HCT116 (cell line): Measurements from ENCODE around the gene OAT. TPM values are rescaled to one million over a fixed set of nuclear protein-coding genes. Genes with fewer than 3 reads are reported as not detected.

ENCODE experiments used
- ATAC-seq: fragments of 200-7000 bp; cut with Tn5 transposase; 2 replicates; pipeline ENCODE4 v1.9.1; 2020; ENCODE audit warnings: mild to moderate bottlenecking, moderate library complexity
- BruUV-seq: library from RNA; stranded (reverse); fragments of 400-500 nt; replicated peaks from 2 replicates; lab custom pipeline; 2021; lab: Mats Ljungman, UMichigan
- CTCF ChIA-PET: fragments of 300-600 bp; sonication (Branson Sonifier 250); formaldehyde crosslinking; loops from one replicate; lab custom pipeline; 2021; ENCODE audit warnings: antibody characterized with exemption; lab: Charles Lee
- POLR2A ChIA-PET: fragments of 300-600, 350-600 bp; sonication (Branson Sonifier 250); formaldehyde crosslinking; loops from one replicate; lab custom pipeline; 2021; ENCODE audit warnings: antibody characterized with exemption; lab: Charles Lee
- RAD21 ChIA-PET, 2 experiments: fragments of 300-600 bp; sonication (Branson Sonifier 250); formaldehyde crosslinking; loops; one replicate each; lab custom pipeline; 2023; ENCODE audit warnings: low total read pairs in 2 of 2; ENCODE audit not compliant: uncharacterized antibody in 2 of 2, unreplicated experiment in 2 of 2, low non-redundant PET in 1 of 2; lab: Charles Lee
- DNase-seq: peaks from one replicate; pipeline ENCODE4 v3.0.0-alpha.2; 2010; ENCODE audit warnings: low read depth, low spot score
- H2AFZ ChIP-seq: fragments of 200-600 bp; shearing (Covaris generic), sonication (generic); 2 replicates; pipeline ENCODE4 v1.6.1; 2017; ENCODE audit warnings: low read depth, mixed run types, mixed read lengths, antibody characterized with exemption, low read length; ENCODE audit not compliant: poor library complexity, severe bottlenecking
- H3K27ac ChIP-seq: 2 replicates; pipeline ENCODE4 v1.5.1; 2012; ENCODE audit warnings: low read depth, low read length
- H3K27me3 ChIP-seq: fragments of 200-600 bp; sonication (generic); 2 replicates; pipeline ENCODE4 v1.6.1; 2016; ENCODE audit warnings: mixed run types, low read length, mixed read lengths; ENCODE audit not compliant: insufficient read depth
- H3K36me3 ChIP-seq, 2 experiments: fragments of 200-500 bp in 1 of 2; fragments of 200-600 bp in 1 of 2; sonication (Bioruptor generic) in 1 of 2; sonication (generic) in 1 of 2; 2 replicates each; pipeline versions ENCODE4 v1.5.1 to v1.6.1; 2014 to 2016; ENCODE audit warnings: low read length in 2 of 2, inconsistent platforms in 1 of 2, mixed read lengths in 1 of 2, mixed run types in 1 of 2; ENCODE audit not compliant: insufficient read depth in 2 of 2, control insufficient read depth in 1 of 2
- H3K4me1 ChIP-seq, 2 experiments: fragments of 200-600 bp in 1 of 2; sonication (generic) in 1 of 2; 2 replicates each; pipeline versions ENCODE4 v1.5.1 to v1.6.1; 2012 to 2017; ENCODE audit warnings: low read length in 2 of 2, inconsistent platforms in 1 of 2, mild to moderate bottlenecking in 1 of 2, mixed read lengths in 1 of 2, mixed run types in 1 of 2, moderate library complexity in 1 of 2; ENCODE audit not compliant: insufficient read depth in 2 of 2, control insufficient read depth in 1 of 2
- H3K4me2 ChIP-seq: fragments of 200-600 bp; sonication (generic); 2 replicates; pipeline ENCODE4 v1.6.1; 2017; ENCODE audit warnings: mixed run types, low read length, mixed read lengths
- H3K4me3 ChIP-seq, 2 experiments: fragments of 200-600 bp in 1 of 2; sonication (generic) in 1 of 2; replicated peaks in 1 of 2; 2 replicates each; pipeline ENCODE4 v1.5.1; 2011 to 2016; ENCODE audit warnings: low read length in 2 of 2, control low read depth in 1 of 2, low read depth in 1 of 2, mild to moderate bottlenecking in 1 of 2, mixed read lengths in 1 of 2, mixed run types in 1 of 2
- H3K79me2 ChIP-seq: fragments of 200-600 bp; sonication (generic); 2 replicates; pipeline ENCODE4 v1.6.1; 2017; ENCODE audit warnings: mild to moderate bottlenecking, mixed run types, low read length, moderate library complexity, mixed read lengths; ENCODE audit not compliant: insufficient read depth
- H3K9ac ChIP-seq: fragments of 200-600 bp; sonication (generic); 2 replicates; pipeline ENCODE4 v1.6.1; 2016; ENCODE audit warnings: low read length, mixed read lengths
- H3K9me2 ChIP-seq: fragments of 200-600 bp; sonication (generic), shearing (Covaris generic); 2 replicates; pipeline ENCODE4 v1.6.1; 2017; ENCODE audit warnings: mixed run types, mild to moderate bottlenecking, moderate library complexity; ENCODE audit not compliant: insufficient read depth
- H3K9me3 ChIP-seq, 2 experiments: fragments of 200-500 bp in 1 of 2; fragments of 200-600 bp in 1 of 2; sonication (Bioruptor generic) in 1 of 2; sonication (generic) in 1 of 2; 2 replicates each; pipeline ENCODE4 v1.6.1; 2014 to 2017; ENCODE audit warnings: low read length in 2 of 2, mixed read lengths in 2 of 2, inconsistent platforms in 1 of 2, low read depth in 1 of 2, mild to moderate bottlenecking in 1 of 2, mixed run types in 1 of 2, moderate library complexity in 1 of 2; ENCODE audit not compliant: control insufficient read depth in 1 of 2, insufficient read depth in 1 of 2
- H4K20me1 ChIP-seq: fragments of 200-600 bp; sonication (generic), shearing (Covaris generic); 2 replicates; pipeline ENCODE4 v1.6.1; 2017; ENCODE audit warnings: mixed run types, mild to moderate bottlenecking, moderate library complexity; ENCODE audit not compliant: insufficient read depth
- EGR1 ChIP-seq: IDR thresholded peaks from 2 replicates; pipeline ENCODE4 v1.6.1; 2012; ENCODE audit warnings: low read depth
- ELF1 ChIP-seq: IDR thresholded peaks from 2 replicates; pipeline ENCODE4 v1.6.1; 2012; ENCODE audit warnings: low read depth, borderline replicate concordance
- EZH2 ChIP-seq: fragments of 200-600 bp; sonication (generic); IDR thresholded peaks from 2 replicates; pipeline ENCODE4 v1.6.1; 2017; ENCODE audit warnings: antibody characterized with exemption, mixed run types
- EZH2phosphoT487 ChIP-seq: fragments of 200-600 bp; IDR thresholded peaks from 2 replicates; pipeline ENCODE4 v1.6.1; 2018; ENCODE audit warnings: antibody characterized with exemption, borderline replicate concordance
- FOSL1 ChIP-seq: IDR thresholded peaks from 2 replicates; pipeline ENCODE4 v1.6.1; 2012; ENCODE audit warnings: low read depth
- JUND ChIP-seq: IDR thresholded peaks from 2 replicates; pipeline ENCODE4 v1.6.1; 2012
- POLR2AphosphoS5 ChIP-seq: IDR thresholded peaks from 2 replicates; pipeline ENCODE4 v1.6.1; 2011; ENCODE audit warnings: mild to moderate bottlenecking, low read depth, low read length, moderate library complexity
- RAD21 ChIP-seq: IDR thresholded peaks from 2 replicates; pipeline ENCODE4 v1.6.1; 2012; ENCODE audit warnings: low read depth, mild to moderate bottlenecking
- SIN3A ChIP-seq: IDR thresholded peaks from 2 replicates; pipeline ENCODE4 v1.6.1; 2012; ENCODE audit warnings: low read depth
- SP1 ChIP-seq: IDR thresholded peaks from 2 replicates; pipeline ENCODE4 v1.6.1; 2012; ENCODE audit warnings: low read depth
- SRF ChIP-seq: IDR thresholded peaks from 2 replicates; pipeline ENCODE4 v1.6.1; 2012; ENCODE audit warnings: low read depth
- TCF7L2 ChIP-seq: IDR thresholded peaks from 2 replicates; pipeline ENCODE4 v1.7.0; 2011; ENCODE audit warnings: borderline replicate concordance, inconsistent platforms; ENCODE audit not compliant: insufficient read depth, insufficient read length; ENCODE audit errors: extremely low read depth
- YY1 ChIP-seq: IDR thresholded peaks from 2 replicates; pipeline ENCODE4 v1.6.1; 2011; ENCODE audit warnings: low read length, low read depth, moderate library complexity, mild to moderate bottlenecking; ENCODE audit not compliant: insufficient replicate concordance; ENCODE audit errors: extremely low read depth
- intact Hi-C: fragments of 100-400 bp; cut with micrococcal nuclease; formaldehyde crosslinking; loops from 2 replicates; pipeline ENCODE4 v1.10.0; 2022
- total RNA-seq: library from RNA; stranded (reverse); gene quantifications from one replicate; pipeline ENCODE4 v1.2.1, GENCODE V29; 2021; ENCODE audit not compliant: unreplicated experiment
- TF ChIP-seq, protein P1 (sequence below): IDR thresholded peaks from 2 replicates; pipeline ENCODE4 v1.6.1; 2012
- TF ChIP-seq, protein P2 (sequence below), 3 experiments: fragments of 200-600 bp in 1 of 3; sonication (generic) in 1 of 3; IDR thresholded peaks in 2 of 3; conservative IDR thresholded peaks in 1 of 3; 2 replicates each; pipeline ENCODE4 v1.5.1; 2012 to 2017; ENCODE audit warnings: low read depth in 2 of 3, low read length in 2 of 3, antibody characterized with exemption in 1 of 3, borderline replicate concordance in 1 of 3, control low read depth in 1 of 3, mild to moderate bottlenecking in 1 of 3, mixed read lengths in 1 of 3, mixed run types in 1 of 3, moderate library complexity in 1 of 3; ENCODE audit not compliant: insufficient read depth in 1 of 3
- TF ChIP-seq, protein P3 (sequence below): IDR thresholded peaks from 2 replicates; pipeline ENCODE4 v1.6.1; 2012; ENCODE audit warnings: low read depth
- TF ChIP-seq, protein P4 (sequence below): IDR thresholded peaks from 2 replicates; pipeline ENCODE4 v1.6.1; 2012

OAT gene
- total RNA-seq, 1 experiment from 2014 or later = 133 TPM

DNA sequence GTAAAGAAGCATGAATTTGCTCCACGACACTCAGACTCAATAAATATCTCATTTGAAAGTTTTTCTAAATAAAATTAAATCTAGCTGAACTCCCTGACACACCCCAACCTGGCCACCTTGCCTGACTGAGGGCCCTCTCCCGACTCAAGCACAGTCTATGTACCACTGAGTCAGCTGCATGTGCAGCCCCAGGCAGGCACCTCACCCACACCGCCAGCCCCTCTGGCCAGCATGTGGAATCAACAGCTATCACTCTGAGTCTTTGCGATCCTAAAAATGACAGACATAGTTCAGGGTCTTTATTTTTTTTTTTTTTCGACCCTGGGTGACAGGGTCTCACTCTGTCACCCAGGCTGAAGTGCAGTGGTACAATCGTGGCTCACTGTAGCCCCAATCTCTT is 35.2 kb downstream of the OAT start:
- intact Hi-C loops = no loop called here
- BruUV-seq = no TSS peak
- RAD21 ChIA-PET = no interaction called here
- H4K20me1 ChIP-seq = no peaks in the 10 kb centered on the region
- TF ChIP-seq EZH2phosphoT487 (no peak), JUND (no peak), EZH2 (no peak), POLR2AphosphoS5 (no peak), YY1 (no peak), RAD21 (no peak), TCF7L2 (no peak), FOSL1 (no peak), EGR1 (no peak), SIN3A (no peak), SP1 (no peak), ELF1 (no peak), SRF (no peak)
- TF ChIP-seq, protein P1, sequence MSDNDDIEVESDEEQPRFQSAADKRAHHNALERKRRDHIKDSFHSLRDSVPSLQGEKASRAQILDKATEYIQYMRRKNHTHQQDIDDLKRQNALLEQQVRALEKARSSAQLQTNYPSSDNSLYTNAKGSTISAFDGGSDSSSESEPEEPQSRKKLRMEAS = no peak
- TF ChIP-seq, protein P2, sequence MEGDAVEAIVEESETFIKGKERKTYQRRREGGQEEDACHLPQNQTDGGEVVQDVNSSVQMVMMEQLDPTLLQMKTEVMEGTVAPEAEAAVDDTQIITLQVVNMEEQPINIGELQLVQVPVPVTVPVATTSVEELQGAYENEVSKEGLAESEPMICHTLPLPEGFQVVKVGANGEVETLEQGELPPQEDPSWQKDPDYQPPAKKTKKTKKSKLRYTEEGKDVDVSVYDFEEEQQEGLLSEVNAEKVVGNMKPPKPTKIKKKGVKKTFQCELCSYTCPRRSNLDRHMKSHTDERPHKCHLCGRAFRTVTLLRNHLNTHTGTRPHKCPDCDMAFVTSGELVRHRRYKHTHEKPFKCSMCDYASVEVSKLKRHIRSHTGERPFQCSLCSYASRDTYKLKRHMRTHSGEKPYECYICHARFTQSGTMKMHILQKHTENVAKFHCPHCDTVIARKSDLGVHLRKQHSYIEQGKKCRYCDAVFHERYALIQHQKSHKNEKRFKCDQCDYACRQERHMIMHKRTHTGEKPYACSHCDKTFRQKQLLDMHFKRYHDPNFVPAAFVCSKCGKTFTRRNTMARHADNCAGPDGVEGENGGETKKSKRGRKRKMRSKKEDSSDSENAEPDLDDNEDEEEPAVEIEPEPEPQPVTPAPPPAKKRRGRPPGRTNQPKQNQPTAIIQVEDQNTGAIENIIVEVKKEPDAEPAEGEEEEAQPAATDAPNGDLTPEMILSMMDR (IDR thresholded peaks at IDR 0.05 in 2 of 3, conservative IDR thresholded peaks at IDR 0.05 in 1 of 3; ENCODE audit: borderline replicate concordance in 1 of 3, insufficient read depth in 1 of 3, low read depth in 2 of 3, low read length in 2 of 3) = no peak
- TF ChIP-seq, protein P3, sequence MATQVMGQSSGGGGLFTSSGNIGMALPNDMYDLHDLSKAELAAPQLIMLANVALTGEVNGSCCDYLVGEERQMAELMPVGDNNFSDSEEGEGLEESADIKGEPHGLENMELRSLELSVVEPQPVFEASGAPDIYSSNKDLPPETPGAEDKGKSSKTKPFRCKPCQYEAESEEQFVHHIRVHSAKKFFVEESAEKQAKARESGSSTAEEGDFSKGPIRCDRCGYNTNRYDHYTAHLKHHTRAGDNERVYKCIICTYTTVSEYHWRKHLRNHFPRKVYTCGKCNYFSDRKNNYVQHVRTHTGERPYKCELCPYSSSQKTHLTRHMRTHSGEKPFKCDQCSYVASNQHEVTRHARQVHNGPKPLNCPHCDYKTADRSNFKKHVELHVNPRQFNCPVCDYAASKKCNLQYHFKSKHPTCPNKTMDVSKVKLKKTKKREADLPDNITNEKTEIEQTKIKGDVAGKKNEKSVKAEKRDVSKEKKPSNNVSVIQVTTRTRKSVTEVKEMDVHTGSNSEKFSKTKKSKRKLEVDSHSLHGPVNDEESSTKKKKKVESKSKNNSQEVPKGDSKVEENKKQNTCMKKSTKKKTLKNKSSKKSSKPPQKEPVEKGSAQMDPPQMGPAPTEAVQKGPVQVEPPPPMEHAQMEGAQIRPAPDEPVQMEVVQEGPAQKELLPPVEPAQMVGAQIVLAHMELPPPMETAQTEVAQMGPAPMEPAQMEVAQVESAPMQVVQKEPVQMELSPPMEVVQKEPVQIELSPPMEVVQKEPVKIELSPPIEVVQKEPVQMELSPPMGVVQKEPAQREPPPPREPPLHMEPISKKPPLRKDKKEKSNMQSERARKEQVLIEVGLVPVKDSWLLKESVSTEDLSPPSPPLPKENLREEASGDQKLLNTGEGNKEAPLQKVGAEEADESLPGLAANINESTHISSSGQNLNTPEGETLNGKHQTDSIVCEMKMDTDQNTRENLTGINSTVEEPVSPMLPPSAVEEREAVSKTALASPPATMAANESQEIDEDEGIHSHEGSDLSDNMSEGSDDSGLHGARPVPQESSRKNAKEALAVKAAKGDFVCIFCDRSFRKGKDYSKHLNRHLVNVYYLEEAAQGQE = no peak
- TF ChIP-seq, protein P4, sequence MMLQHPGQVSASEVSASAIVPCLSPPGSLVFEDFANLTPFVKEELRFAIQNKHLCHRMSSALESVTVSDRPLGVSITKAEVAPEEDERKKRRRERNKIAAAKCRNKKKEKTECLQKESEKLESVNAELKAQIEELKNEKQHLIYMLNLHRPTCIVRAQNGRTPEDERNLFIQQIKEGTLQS = no peak
- TF ChIP-seq, all 23 proteins: peak for 0
- DNase-seq (no peak), ATAC-seq (no peak)
- CTCF ChIA-PET = interaction anchor here (2.7 kb wide), 1 partner anchor 388 kb away, joined by 14 read pairs; no protein-coding TSS in a partner anchor
- Histone ChIP-seq H2AFZ (no peak overlapping the region), H3K27ac (no peak overlapping the region), H3K9me2 (no peaks in the 10 kb centered on the region), H3K79me2 (no peaks in the 10 kb centered on the region), H3K4me1 (peaks cover 9 to 14% of the 10 kb centered on the region in 2 experiments), H3K4me3 (no peak overlapping the region), H3K4me2 (no peak overlapping the region), H3K9me3 (no peaks in the 10 kb centered on the region), H3K27me3 (no peaks in the 10 kb centered on the region), H3K36me3 (no peaks in the 10 kb centered on the region), H3K9ac (no peak overlapping the region)
- POLR2A ChIA-PET = interaction anchor here (0.7 kb wide), 1 partner anchor 963 kb away, joined by 6 read pairs; no protein-coding TSS in a partner anchor
